GM12878 (cell line): ENCODE results near the gene LDHAL6A.

Experiments used
- CHD2 ChIP-seq: IDR thresholded peaks from 2 replicates; pipeline ENCODE4 v1.6.1; 2011; ENCODE audit warnings: low read depth, low read length, improper control_type of control experiment, borderline replicate concordance
- TAF1 ChIP-seq: IDR thresholded peaks from 2 replicates; pipeline ENCODE4 v1.6.1; 2011; ENCODE audit warnings: mild to moderate bottlenecking, low read depth, low read length, borderline replicate concordance
- TCF7 ChIP-seq: IDR thresholded peaks from 2 replicates; pipeline ENCODE4 v1.6.1; 2014; ENCODE audit warnings: antibody characterized with exemption, borderline replicate concordance
- ZSCAN29 ChIP-seq: fragments of 450-650 bp; IDR thresholded peaks from 2 replicates; pipeline ENCODE4 v1.6.1; 2017; ENCODE audit warnings: mild to moderate bottlenecking, moderate library complexity
- TF ChIP-seq, protein P1 (sequence below), 3 experiments: IDR thresholded peaks in 2 of 3; conservative IDR thresholded peaks in 1 of 3; 2 replicates each; pipeline ENCODE4 v1.5.1; 2011; ENCODE audit warnings: low read depth in 3 of 3, low read length in 3 of 3, mild to moderate bottlenecking in 3 of 3, control low read depth in 2 of 3, moderate library complexity in 2 of 3, inconsistent platforms in 1 of 3, mixed read lengths in 1 of 3; ENCODE audit not compliant: control insufficient read depth in 2 of 3, insufficient read depth in 1 of 3; ENCODE audit errors: extremely low read depth in 1 of 3
- TF ChIP-seq, protein P2 (sequence below): fragments of 450-650 bp; IDR thresholded peaks from 2 replicates; pipeline ENCODE4 v1.6.1; 2017; ENCODE audit warnings: borderline replicate concordance

DNA sequence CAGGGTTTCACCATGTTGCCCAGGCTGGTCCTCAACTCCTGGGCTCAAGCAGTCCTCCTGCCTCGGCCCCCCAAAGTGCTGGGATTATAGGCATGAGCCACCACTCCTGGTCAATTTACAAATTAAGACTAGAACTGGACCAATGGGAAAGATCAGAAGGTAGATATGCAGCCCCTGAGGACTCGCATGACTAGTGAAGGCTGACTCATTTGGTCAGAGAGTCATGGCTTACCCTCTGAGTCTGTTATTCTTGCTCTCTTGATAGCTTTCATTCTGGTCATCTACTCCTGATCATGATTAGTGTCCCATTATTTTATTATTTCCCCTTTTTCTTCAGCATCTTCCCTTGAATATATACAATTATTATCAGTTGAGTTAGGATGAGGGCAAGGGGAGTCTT is 2.7 kb upstream of the LDHAL6A start:
- TF ChIP-seq CHD2 (no peak), ZSCAN29 (no peak), TCF7 (no peak), TAF1 (no peak)
- TF ChIP-seq, protein P1, sequence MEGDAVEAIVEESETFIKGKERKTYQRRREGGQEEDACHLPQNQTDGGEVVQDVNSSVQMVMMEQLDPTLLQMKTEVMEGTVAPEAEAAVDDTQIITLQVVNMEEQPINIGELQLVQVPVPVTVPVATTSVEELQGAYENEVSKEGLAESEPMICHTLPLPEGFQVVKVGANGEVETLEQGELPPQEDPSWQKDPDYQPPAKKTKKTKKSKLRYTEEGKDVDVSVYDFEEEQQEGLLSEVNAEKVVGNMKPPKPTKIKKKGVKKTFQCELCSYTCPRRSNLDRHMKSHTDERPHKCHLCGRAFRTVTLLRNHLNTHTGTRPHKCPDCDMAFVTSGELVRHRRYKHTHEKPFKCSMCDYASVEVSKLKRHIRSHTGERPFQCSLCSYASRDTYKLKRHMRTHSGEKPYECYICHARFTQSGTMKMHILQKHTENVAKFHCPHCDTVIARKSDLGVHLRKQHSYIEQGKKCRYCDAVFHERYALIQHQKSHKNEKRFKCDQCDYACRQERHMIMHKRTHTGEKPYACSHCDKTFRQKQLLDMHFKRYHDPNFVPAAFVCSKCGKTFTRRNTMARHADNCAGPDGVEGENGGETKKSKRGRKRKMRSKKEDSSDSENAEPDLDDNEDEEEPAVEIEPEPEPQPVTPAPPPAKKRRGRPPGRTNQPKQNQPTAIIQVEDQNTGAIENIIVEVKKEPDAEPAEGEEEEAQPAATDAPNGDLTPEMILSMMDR (IDR thresholded peaks at IDR 0.05 in 2 of 3, conservative IDR thresholded peaks at IDR 0.05 in 1 of 3; ENCODE audit: control insufficient read depth in 2 of 3, extremely low read depth in 1 of 3, insufficient read depth in 1 of 3, low read depth in 3 of 3, low read length in 3 of 3): no peak
- TF ChIP-seq, protein P2, sequence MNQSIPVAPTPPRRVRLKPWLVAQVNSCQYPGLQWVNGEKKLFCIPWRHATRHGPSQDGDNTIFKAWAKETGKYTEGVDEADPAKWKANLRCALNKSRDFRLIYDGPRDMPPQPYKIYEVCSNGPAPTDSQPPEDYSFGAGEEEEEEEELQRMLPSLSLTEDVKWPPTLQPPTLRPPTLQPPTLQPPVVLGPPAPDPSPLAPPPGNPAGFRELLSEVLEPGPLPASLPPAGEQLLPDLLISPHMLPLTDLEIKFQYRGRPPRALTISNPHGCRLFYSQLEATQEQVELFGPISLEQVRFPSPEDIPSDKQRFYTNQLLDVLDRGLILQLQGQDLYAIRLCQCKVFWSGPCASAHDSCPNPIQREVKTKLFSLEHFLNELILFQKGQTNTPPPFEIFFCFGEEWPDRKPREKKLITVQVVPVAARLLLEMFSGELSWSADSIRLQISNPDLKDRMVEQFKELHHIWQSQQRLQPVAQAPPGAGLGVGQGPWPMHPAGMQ: no peak
